HG03558 (cell line): Measurements from ENCODE around the gene TRMT44.

Experiments used
- ATAC-seq: cut with Tn5 transposase; IDR thresholded peaks from one replicate; pipeline ENCODE4 v1.9.1; 2021; ENCODE audit warnings: moderate number of reproducible peaks; ENCODE audit not compliant: unreplicated experiment; ENCODE audit errors: extremely low read depth

The TRMT44 gene

DNA sequence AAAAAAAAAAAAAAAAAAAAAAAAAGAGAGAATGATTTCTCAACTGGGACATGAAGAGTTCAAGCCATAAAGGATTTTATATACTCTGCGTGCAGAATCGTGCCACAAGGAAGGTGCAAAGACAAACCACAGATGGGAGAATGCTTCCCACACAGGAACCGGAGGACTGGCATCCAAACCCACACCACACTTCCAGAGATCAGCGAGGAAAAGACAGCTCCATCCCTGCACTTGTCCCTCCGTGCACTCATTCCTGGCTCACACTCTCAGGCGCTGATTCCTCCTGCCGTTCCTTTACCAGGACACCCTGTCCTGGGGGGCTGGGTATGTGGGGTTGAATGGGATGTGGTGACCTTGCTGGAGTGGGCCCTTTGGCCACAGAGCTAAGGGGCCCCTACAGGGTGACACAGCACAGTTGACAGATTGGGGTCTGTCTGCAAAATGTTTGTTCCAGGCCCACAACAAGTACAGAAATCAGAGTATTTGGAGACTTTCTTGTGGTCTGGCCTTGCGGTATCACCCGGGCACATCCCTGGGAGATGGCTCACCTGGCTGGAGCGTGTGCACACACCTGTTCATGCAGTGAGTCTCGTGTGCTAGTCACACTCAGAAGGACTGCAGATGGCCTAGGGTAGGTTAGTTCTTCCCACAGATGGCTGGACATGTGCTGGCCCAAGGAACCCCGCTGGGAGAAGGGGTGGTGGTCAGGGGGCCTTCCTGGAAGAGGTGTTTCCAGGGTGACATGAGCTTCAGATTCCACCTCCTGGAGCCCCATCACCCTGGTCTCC, 84.2 kb downstream of the TRMT44 start:
- no peak for ATAC-seq

DNA sequence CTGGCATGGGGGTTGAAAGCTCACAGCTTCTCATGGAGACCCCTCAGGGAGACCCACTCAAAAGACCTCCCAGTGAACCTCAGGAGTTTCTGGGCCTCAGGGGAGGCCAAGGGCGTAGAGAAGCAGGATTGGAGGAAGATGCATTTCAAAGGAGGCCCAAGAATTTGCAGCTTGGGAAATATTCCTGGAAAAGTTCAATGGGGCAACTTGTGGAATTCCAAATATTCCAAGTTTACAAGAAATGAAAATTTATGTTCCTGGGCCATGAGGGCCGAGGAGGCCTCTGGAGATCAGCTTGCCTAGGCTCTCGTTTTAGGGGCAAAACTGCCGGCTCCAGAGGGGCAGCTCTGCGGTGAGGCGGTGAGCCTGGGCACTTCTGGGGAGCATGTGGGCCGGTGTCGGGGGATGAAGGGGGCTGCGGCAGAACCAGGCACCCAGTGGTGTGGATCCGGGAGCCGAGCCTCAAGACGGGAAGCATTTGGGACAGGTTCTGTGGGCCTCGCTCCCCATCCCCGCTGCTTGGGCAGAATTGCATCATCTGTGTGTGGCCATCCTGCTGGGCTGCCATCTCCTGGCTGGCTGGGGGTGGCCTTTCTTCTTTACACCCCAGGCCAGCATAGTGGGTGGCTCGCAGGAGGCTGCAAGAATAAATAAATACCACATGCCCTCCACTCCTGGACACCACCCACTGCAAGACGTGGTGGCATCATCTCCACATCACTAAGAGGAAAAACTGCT, 85.0 kb downstream of the TRMT44 start:
- ATAC-seq, result no peak
